ENCODE measurements around the gene FGB.

FGB gene

GRCh38 chr4:154562697-154563254, at the start of gene FGB:
Gene FGB, plus strand, starts transcription at chr4:154563011. Its CDS starts 8 bp downstream, at chr4:154563019.
- DNase-seq (ENCODE audit: extremely low spot score), result no peak
- CTCF ChIA-PET, result interaction anchor here (1.1 to 2.0 kb wide), 5 partner anchors 11 to 63 kb away, joined by 3 to 11 read pairs (median 5); partner anchors contain the start of gene PLRG1
- TF ChIP-seq CTCF (IDR thresholded peaks at IDR 0.05; ENCODE audit: control extremely low read depth, extremely low read depth, low read depth, missing control alignments), result no peak
- POLR2A ChIA-PET, result no interaction called here

GRCh38 chr4:154516318-154517029, 46.3 kb upstream of the FGB start:
- TF ChIP-seq CTCF (IDR thresholded peaks at IDR 0.05; ENCODE audit: control extremely low read depth, extremely low read depth, low read depth, missing control alignments), result no peak
- POLR2A ChIA-PET, result no interaction called here
- CTCF ChIA-PET, result interaction anchor here (1.1 to 4.8 kb wide), 6 partner anchors 9 to 107 kb away, joined by 3 to 30 read pairs (median 4); no protein-coding TSS in a partner anchor
- no peak for DNase-seq (ENCODE audit: extremely low spot score)

- POLR2A ChIA-PET, result no interaction called here
- CTCF ChIA-PET, result interaction anchor here (1.3 to 4.8 kb wide), 3 partner anchors 10 to 19 kb away, joined by 3 to 30 read pairs (median 7); no protein-coding TSS in a partner anchor
- DNase-seq (ENCODE audit: extremely low spot score), result no peak
- no peak for TF ChIP-seq CTCF (IDR thresholded peaks at IDR 0.05; ENCODE audit: control extremely low read depth, extremely low read depth, low read depth, missing control alignments)
These were observed 45.2 kb upstream of the FGB start for GRCh38 chr4:154517591-154517990.

- POLR2A ChIA-PET, result no interaction called here
- TF ChIP-seq CTCF (IDR thresholded peaks at IDR 0.05; ENCODE audit: control extremely low read depth, extremely low read depth, low read depth, missing control alignments), result no peak
- CTCF ChIA-PET, result interaction anchor here (1.0 to 4.8 kb wide), 3 partner anchors 12 to 26 kb away, joined by 3 to 30 read pairs (median 3); no protein-coding TSS in a partner anchor
- no peak for DNase-seq (ENCODE audit: extremely low spot score)
These were observed 43.6 kb upstream of the FGB start for GRCh38 chr4:154519214-154519613.

GRCh38 chr4:154521607-154522006, 41.2 kb upstream of the FGB start:
- TF ChIP-seq CTCF (IDR thresholded peaks at IDR 0.05; ENCODE audit: control extremely low read depth, extremely low read depth, low read depth, missing control alignments), result no peak
- no peak for DNase-seq (ENCODE audit: extremely low spot score)
- CTCF ChIA-PET, result no interaction called here
- POLR2A ChIA-PET, result no interaction called here

- CTCF ChIA-PET, result no interaction called here
- no peak for TF ChIP-seq CTCF (IDR thresholded peaks at IDR 0.05; ENCODE audit: control extremely low read depth, extremely low read depth, low read depth, missing control alignments)
- no peak for DNase-seq (ENCODE audit: extremely low spot score)
- POLR2A ChIA-PET, result no interaction called here
These were observed 36.7 kb upstream of the FGB start for GRCh38 chr4:154526151-154526550.

Measured in GM10248 (cell line).